Loucy (cell line): ENCODE measurements around the gene ALDH3A2.

Source experiments
- H2AFZ ChIP-seq: fragments of 200-600 bp; sonication (generic); 2 replicates; pipeline ENCODE4 v1.6.0; 2016; ENCODE audit warnings: antibody characterized with exemption, mild to moderate bottlenecking, low read length, moderate library complexity
- H3F3A ChIP-seq: fragments of 200-600 bp; 2 replicates; pipeline ENCODE4 v1.6.0; 2016; ENCODE audit warnings: antibody characterized with exemption, low read depth, mild to moderate bottlenecking
- H3K27me3 ChIP-seq: fragments of 200-600 bp; sonication (generic); 2 replicates; pipeline ENCODE4 v1.6.1; 2014; ENCODE audit warnings: low read length, mild to moderate bottlenecking; ENCODE audit not compliant: insufficient read depth, poor library complexity, severe bottlenecking
- H3K36me3 ChIP-seq: fragments of 200-600 bp; sonication (generic); 2 replicates; pipeline ENCODE4 v1.6.1; 2016; ENCODE audit warnings: low read length; ENCODE audit not compliant: insufficient read depth
- H3K4me1 ChIP-seq: fragments of 200-600 bp; sonication (generic); 2 replicates; pipeline ENCODE4 v1.5.1; 2014; ENCODE audit warnings: low read length, mild to moderate bottlenecking; ENCODE audit not compliant: insufficient read depth, poor library complexity, severe bottlenecking
- H3K4me2 ChIP-seq: fragments of 200-600 bp; sonication (generic); 2 replicates; pipeline ENCODE4 v1.6.0; 2014; ENCODE audit warnings: antibody characterized with exemption, low read length, low read depth, mild to moderate bottlenecking; ENCODE audit not compliant: poor library complexity, severe bottlenecking
- H3K4me3 ChIP-seq: fragments of 200-600 bp; sonication (generic); 2 replicates; pipeline ENCODE4 v1.5.1; 2014; ENCODE audit warnings: low read length, mild to moderate bottlenecking, mixed read lengths; ENCODE audit not compliant: poor library complexity, severe bottlenecking
- H3K79me2 ChIP-seq: fragments of 200-600 bp; sonication (generic); 2 replicates; pipeline ENCODE4 v1.6.1; 2014; ENCODE audit warnings: low read length; ENCODE audit not compliant: insufficient read depth
- H3K9ac ChIP-seq: fragments of 200-600 bp; sonication (generic); 2 replicates; pipeline ENCODE4 v1.6.0; 2014; ENCODE audit warnings: mild to moderate bottlenecking, low read depth, low read length, moderate library complexity; ENCODE audit not compliant: poor library complexity, severe bottlenecking
- H3K9me2 ChIP-seq: fragments of 200-600 bp; sonication (generic); replicated peaks from 2 replicates; pipeline ENCODE4 v1.6.1; 2016; ENCODE audit warnings: low read depth, low read length, mixed read lengths
- H3K9me3 ChIP-seq: fragments of 200-600 bp; sonication (generic); 2 replicates; pipeline ENCODE4 v1.6.1; 2014; ENCODE audit warnings: mild to moderate bottlenecking, antibody characterized with exemption, low read length, low read depth; ENCODE audit not compliant: insufficient read depth
- H4K20me1 ChIP-seq: fragments of 200-600 bp; sonication (generic); 2 replicates; pipeline ENCODE4 v1.6.0; 2014; ENCODE audit warnings: antibody characterized with exemption, low read length, mild to moderate bottlenecking; ENCODE audit not compliant: insufficient read depth, poor library complexity, severe bottlenecking
- CTCF ChIP-seq: fragments of 200-600 bp; sonication (generic); conservative IDR thresholded peaks from 2 replicates; pipeline ENCODE4 v1.5.1; 2014; ENCODE audit warnings: mild to moderate bottlenecking, antibody characterized with exemption, low read length
- EZH2phosphoT487 ChIP-seq: fragments of 200-600 bp; IDR thresholded peaks from 2 replicates; pipeline ENCODE4 v1.6.1; 2018; ENCODE audit warnings: antibody characterized with exemption, mild to moderate bottlenecking, moderate library complexity, borderline replicate concordance

The ALDH3A2 gene

DNA sequence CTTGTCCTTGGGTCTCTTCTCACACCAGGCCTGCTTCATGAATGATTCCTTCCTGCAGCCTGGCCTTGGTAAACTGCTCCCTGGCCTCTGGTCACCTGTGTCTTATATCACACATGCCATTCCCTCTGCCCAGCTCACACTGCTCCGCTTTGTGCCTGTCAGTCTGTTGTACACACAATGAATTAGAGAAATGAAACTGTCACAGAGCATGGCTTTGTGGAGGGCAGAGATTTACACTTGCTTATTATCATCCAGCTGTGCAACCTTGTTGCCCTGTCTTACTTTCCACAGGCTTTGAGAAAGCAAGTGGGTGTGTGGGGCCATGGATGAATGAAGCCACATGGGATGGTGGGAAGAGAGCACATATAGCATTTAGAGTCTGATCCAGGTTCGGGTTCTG lies 22.4 kb downstream of the ALDH3A2 start:
- Histone ChIP-seq H3K4me1 (no peaks in the 10 kb centered on the region), H3F3A (no peaks in the 10 kb centered on the region), H3K9me2 (no peaks in the 10 kb centered on the region), H3K9me3 (no peaks in the 10 kb centered on the region), H3K36me3 (no peaks in the 10 kb centered on the region), H3K79me2 (no peaks in the 10 kb centered on the region), H3K4me3 (no peak overlapping the region), H4K20me1 (no peaks in the 10 kb centered on the region), H3K4me2 (no peak overlapping the region), H3K9ac (no peak overlapping the region), H2AFZ (no peak overlapping the region), H3K27me3 (no peaks in the 10 kb centered on the region)
- TF ChIP-seq CTCF = no peak
- TF ChIP-seq EZH2phosphoT487 = no peak

- H2AFZ ChIP-seq = no peak overlapping the region
- no peaks in the 10 kb centered on the region for H3K79me2 ChIP-seq
- no peaks in the 10 kb centered on the region for H3K9me3 ChIP-seq
- H3K36me3 ChIP-seq = no peaks in the 10 kb centered on the region
- no peaks in the 10 kb centered on the region for H3K27me3 ChIP-seq
- no peaks in the 10 kb centered on the region for H4K20me1 ChIP-seq
- no peaks in the 10 kb centered on the region for H3F3A ChIP-seq
- H3K9ac ChIP-seq = no peak overlapping the region
- no peaks in the 10 kb centered on the region for H3K4me1 ChIP-seq
- H3K9me2 ChIP-seq = no peaks in the 10 kb centered on the region
- H3K4me2 ChIP-seq = no peak overlapping the region
- TF ChIP-seq CTCF (no peak), EZH2phosphoT487 (no peak)
- H3K4me3 ChIP-seq = no peak overlapping the region
Observed at GRCh38 chr17:19671433-19671832, 22.9 kb downstream of the ALDH3A2 start.

DNA sequence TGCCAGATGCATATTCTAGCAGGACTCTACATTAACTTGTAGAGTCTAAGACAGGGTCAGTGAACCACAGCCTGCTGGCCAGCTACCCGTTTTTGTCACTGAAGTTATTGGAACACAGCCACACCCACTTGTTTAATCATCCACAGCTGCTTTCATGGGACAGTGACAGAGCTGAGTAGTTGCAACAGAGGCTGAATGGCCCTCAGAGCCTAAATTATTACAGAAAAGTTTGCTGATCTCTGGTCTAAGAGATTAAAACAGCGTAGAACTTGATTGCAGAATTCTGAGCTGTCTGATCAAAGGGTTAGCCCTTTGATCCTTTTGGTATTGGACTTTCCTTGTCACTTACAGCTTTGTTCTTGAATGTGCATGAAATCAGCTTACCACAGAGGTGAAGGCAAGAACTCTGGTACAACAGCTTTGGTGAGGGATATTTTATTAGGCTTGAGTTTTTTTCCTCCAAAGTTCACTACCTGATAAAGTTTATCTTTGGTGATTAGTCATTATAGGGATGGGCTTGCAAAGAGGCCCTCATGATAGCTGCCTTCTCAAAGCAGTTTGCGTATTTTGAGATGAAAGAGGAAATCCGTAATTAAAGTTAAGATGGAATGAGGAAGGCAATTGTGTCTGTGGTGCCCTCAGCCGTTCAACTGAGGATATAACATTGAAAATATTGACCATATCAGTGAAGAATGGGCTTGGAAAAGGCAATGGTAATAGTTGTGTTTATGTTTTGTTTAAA lies 23.6 kb downstream of the ALDH3A2 start:
- Histone ChIP-seq H3K9ac (no peak overlapping the region), H3K9me2 (no peaks in the 10 kb centered on the region), H3K79me2 (no peaks in the 10 kb centered on the region), H3K36me3 (no peaks in the 10 kb centered on the region), H3F3A (no peaks in the 10 kb centered on the region), H3K4me3 (no peak overlapping the region), H3K4me2 (no peak overlapping the region), H3K27me3 (no peaks in the 10 kb centered on the region), H3K9me3 (no peaks in the 10 kb centered on the region), H3K4me1 (no peaks in the 10 kb centered on the region), H4K20me1 (no peaks in the 10 kb centered on the region), H2AFZ (0 out of 2 replicates have a peak overlapping the region, but pooled peaks have one; percentile 11)
- peak; percentile 42 for TF ChIP-seq CTCF
- TF ChIP-seq EZH2phosphoT487 = no peak
